Left kidney (tissue), 2 donors: ENCODE measurements around the gene TIAL1. TPM values are rescaled to one million over a fixed set of nuclear protein-coding genes. Genes with fewer than 3 reads are reported as not detected.
"Not testable (repeated sequence)": the region's sequence is repeated elsewhere in the genome, so short reads cannot be mapped to it uniquely, and the experiment has no call there.

ENCODE experiments used
- DNase-seq: peaks from one replicate; pipeline ENCODE4 v3.0.0-alpha.2; 2013
- polyA plus RNA-seq: library from polyadenylated mRNA; unstranded; fragments of 120-200 nt; gene quantifications from one replicate; pipeline ENCODE4 v1.2.1, GENCODE V29; 2013; ENCODE audit not compliant: insufficient read length

The TIAL1 gene
- polyA plus RNA-seq, 1 donor, result 222 TPM

GRCh38 chr10:119616882-119617570, 20.3 kb upstream of the TIAL1 start:
- DNase-seq, result no peak

GRCh38 chr10:119614686-119615085, 17.9 kb upstream of the TIAL1 start:
- no peak for DNase-seq

- DNase-seq, result no peak
Observed at GRCh38 chr10:119613741-119614140, 17.0 kb upstream of the TIAL1 start.

DNA sequence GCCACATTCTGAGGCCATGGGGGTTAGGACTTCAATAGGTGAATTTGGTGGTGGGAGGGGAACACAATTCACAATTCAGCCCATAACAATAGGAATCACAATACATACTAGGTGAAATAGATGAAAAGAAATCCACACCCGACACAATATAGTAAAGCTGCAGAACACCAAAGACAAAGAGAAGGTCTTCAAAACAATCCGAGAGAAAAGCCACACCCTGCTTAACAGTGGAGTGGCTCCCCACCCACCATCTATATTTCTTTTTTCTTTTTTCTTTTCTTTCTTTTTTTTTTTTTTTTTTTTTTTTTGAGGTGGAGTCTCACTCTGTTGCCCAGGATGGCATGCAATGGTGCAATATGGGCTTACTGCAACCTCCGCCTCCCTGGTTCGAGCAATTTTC, 14.7 kb upstream of the TIAL1 start:
- DNase-seq, result no peak

DNA sequence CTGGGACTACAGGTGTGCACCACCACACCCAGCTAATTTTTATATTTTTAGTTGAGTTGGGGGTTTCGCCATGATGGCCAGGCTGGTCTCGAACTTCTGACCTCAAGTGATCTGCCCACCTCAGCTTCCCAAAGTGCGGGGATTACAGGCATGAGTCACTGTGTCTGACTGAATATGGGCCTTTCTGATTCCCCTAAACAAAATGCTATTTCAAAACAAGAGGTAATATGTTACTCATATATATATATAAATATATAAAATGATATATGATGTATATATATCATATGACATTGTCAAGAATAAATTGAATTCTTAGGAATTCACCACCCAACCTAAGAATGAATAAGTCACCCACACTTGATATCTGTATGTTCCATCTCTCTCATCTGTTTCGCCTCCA, 12.8 kb upstream of the TIAL1 start:
- DNase-seq, result no peak

DNA sequence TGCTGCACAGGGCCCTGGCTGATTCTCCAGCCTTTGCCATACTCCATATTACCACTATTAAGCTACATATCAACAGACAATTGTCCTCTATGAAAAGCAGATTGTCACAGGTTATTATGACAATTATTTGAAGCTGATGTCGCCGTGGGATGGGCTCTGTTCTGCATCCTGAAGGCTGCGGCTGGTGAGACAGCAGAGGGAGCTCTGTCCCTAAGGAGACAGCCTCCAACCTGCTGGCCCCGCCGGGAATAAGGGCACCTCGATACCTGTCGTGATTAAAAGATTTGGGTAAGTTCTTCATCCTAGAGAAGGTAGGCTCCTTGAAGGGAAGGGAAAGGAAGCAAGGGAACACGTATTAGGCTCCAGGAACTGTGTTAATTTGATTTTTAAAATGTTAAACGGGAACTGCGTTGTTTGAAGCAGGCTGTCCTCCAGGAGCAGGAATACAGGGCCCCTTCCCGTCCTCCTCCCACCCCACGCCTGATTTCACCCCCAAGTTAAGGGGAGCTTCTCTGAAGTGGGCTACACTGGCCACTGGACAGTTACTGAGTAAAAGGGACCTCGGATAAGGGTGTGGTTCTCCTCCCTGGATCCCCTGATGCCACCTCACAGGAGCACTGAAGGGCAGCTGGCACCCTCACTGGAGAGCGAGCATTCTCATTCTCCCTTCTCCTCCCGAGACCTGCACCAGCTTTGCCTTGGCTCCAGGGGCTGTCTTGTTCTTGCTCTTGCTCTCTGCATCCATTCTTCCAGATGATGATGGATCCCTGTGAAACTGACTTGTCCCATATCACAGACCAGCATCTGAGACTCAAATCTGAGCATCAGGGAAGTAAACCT, 11.8 kb upstream of the TIAL1 start:
- no peak for DNase-seq

DNA sequence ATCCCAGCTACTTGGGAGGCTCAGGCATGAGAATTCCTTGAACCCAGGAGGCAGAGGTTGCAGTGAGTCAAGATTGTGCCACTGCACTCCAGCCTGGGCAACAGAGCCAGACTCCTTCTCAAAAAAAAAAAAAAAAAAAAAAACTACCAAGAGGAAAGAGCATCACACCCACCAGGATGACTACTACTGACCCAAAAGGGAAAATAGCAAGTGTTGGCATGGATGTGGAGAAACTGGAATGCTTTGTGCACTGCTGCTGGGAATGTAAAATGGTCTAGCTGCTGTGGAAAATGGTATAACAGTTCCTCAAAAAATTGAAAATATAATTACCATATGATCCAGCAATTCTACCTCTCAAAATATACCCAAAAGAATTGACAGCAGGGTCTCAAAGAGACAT, 7.7 kb upstream of the TIAL1 start:
- DNase-seq, result no peak

DNA sequence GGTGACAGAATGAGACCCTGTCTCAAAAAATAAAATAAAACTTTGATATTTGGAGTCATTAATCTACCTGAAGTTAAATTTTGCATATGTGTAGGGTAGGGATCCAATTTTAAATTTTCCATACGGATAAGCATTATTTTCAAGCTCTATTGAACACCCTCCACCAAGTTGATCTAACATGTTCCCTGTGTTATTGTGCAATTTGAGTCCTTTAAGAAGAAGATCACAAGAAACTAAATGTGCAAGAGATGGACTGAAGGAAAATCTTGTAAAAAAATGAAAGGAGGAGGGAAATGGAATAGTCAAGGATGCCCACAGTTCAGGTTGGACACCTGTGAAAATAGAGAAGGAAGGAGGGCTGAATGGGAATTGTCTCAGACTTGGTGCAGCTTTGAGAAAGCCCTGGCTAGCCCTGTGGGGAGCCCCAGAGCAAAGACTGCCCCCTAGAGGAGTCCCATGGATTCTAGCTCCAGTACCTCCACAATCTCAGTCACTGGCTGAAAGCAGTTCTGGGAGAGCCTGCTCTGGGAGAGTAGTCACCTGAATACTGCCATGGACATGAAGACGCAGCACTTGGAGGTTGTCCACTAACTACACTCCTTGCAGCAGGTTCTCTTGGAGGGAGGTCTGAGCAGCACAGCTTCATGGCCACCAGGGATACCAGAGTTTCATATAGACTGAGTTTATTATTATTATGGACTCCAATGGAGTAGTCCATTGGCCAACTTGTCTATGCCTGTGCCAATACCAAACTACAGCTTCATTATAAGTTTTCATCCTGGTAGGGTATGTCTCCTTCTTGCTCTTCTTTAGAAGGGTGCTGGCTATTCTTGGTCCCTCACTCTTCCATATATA, 5.7 kb upstream of the TIAL1 start:
- DNase-seq, result no peak

DNA sequence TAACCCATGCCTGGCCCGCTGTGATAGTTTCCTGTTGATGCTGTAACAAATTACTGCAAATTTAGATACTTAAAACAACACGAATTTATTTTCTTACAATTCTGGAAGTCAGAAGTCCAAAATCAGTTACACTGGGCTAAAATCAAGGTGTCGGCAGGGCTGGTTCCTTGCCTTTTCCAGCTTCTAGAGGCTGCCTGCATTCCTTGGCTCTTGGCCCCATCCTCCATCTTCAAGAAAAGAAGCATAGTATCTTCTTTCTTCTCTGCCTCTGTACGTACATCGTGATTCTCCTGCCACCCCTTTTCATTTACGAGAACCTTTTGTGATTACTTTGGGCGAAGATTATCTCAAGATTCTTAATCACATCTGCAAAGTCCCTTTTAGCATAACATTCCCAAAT, 1.6 kb upstream of the TIAL1 start:
- DNase-seq, result no peak

GRCh38 chr10:119597405-119598186, 832 bp upstream of the TIAL1 start:
- DNase-seq, result no peak

- no peak for DNase-seq
Observed at GRCh38 chr10:119595676-119596515, 868 bp downstream of the TIAL1 start.

GRCh38 chr10:119595134-119595675, 1.6 kb downstream of the TIAL1 start:
- no peak for DNase-seq

DNA sequence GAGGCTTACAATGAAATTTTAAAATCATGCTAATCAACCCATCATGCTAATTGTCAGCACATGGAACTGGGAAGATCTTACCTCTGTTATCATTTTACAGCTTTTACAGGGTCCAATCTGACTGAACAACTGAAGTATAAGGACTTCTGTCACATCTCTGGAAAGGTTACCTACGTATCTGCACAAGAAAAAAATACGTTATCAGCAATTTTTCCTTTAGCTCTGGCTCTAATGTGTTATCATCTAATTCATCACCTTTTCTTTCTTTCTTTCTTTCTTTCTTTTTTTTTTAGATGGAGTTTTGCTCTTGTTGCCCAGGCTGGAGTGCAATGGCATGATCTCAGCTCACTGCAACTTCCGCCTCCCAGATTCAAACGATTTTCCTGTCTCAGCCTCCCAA, 8.7 kb downstream of the TIAL1 start:
- DNase-seq, result no peak

DNA sequence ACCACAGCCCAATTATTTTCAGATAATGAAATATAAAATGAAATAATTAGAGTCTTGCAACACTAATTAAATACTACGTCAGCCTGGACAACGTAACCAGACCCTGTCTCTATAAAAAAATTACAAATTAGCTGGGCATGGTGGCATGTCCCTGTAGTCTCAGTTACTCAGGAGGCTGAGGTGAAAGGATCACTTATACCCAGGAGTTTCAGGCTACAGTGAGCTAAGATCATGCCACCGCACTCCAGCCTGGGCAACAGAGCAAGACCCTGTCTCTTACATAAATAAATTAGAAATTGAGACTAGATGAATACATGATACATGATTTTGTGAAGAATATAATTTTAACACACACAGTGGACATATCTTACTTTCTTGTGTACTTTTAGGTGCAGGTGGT, 18.4 kb downstream of the TIAL1 start:
- no peak for DNase-seq

GRCh38 chr10:119575991-119576390, 20.8 kb downstream of the TIAL1 start:
- DNase-seq, result no peak

DNA sequence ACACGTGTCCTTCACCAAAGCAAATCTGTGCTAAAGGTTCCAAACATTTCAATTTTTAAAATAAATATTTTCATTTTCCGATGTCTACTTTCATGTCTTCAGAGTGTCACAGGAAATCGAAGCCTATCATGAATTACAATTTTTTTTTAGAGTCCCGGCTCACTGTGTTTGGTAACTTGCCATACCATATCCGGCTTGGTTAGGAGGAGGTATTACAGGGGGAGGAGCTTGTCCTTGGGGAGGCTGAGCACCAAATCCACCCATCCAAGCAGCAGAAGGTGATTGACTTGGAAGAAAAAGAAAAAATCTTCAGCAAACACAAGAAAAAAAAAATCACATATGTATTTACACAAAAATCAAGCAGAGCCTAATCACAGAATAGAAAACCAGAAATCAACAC, 21.3 kb downstream of the TIAL1 start:
- DNase-seq, result no peak

- no peak for DNase-seq
Observed at GRCh38 chr10:119567978-119568377, 28.8 kb downstream of the TIAL1 start.

GRCh38 chr10:119562097-119562496, 34.7 kb downstream of the TIAL1 start:
- DNase-seq, result no peak

DNA sequence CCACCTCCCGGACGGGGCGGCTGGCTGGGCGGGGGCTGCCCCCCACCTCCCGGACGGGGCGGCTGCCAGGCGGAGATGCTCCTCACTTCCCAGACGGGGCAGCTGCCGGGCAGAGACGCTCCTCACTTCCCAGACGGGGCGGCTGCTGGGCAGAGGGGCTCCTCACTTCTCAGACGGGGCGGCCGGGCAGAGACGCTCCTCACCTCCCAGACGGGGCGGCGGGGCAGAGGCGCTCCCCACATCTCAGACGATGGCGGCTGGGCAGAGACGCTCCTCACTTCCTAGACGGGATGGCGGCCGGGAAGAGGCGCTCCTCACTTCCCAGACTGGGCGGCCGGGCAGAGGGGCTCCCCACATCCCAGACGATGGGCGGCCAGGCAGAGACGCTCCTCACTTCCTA, 37.3 kb downstream of the TIAL1 start:
- DNase-seq, result not testable (repeated sequence)

DNA sequence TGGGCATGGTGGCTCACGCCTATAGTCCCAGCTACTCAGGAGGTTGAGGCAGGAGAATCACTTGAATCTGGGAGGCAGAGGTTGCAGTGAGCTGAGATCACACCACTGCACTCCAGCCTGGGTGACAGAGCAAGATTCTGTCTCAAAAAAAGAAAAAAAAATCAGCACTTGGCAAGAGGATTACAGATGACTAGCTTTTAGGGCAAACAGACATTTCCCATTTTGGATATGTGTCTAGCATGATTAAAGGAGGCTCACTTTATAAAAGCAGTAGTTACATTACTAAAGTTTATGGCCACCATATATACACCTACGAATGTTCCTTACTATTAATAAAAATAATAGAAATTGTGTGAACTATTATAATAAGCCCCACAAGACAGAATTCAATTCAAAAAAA, 40.7 kb downstream of the TIAL1 start:
- not testable (repeated sequence) for DNase-seq
